Embryonic facial prominence (tissue), 1 donor: ENCODE results near the gene IGFBP7.

ENCODE experiments used
- DNase-seq: peaks from one replicate; pipeline ENCODE4 v3.0.0-alpha.2; 2016; ENCODE audit errors: extremely low spot score

IGFBP7 gene

GRCh38 chr4:57109847-57110639 lies at the start of gene IGFBP7:
IGFBP7 (minus strand) TSS chr4:57110385; CDS start chr4:57110351, 34 bp downstream.
- no peak for DNase-seq

- no peak for DNase-seq
Observed at GRCh38 chr4:57159866-57160265, 49.7 kb upstream of the IGFBP7 start.

GRCh38 chr4:57158762-57159161 lies 48.6 kb upstream of the IGFBP7 start:
- no peak for DNase-seq

- no peak for DNase-seq
Observed at GRCh38 chr4:57158221-57158620, 48.0 kb upstream of the IGFBP7 start.

GRCh38 chr4:57157596-57158137 lies 47.5 kb upstream of the IGFBP7 start:
- no peak for DNase-seq

- DNase-seq: no peak
Observed at GRCh38 chr4:57156242-57156990, 46.2 kb upstream of the IGFBP7 start.

GRCh38 chr4:57154926-57155325 lies 44.7 kb upstream of the IGFBP7 start:
- DNase-seq: no peak

- no peak for DNase-seq
Observed at GRCh38 chr4:57154191-57154590, 44.0 kb upstream of the IGFBP7 start.

- no peak for DNase-seq
Observed at GRCh38 chr4:57153207-57153606, 43.0 kb upstream of the IGFBP7 start.

- DNase-seq: no peak
Observed at GRCh38 chr4:57151481-57151880, 41.3 kb upstream of the IGFBP7 start.

GRCh38 chr4:57149833-57150232 lies 39.6 kb upstream of the IGFBP7 start:
- no peak for DNase-seq

GRCh38 chr4:57148831-57149505 lies 38.8 kb upstream of the IGFBP7 start:
- no peak for DNase-seq

GRCh38 chr4:57148177-57148576 lies 38.0 kb upstream of the IGFBP7 start:
- DNase-seq: no peak

GRCh38 chr4:57147335-57148060 lies 37.3 kb upstream of the IGFBP7 start:
- DNase-seq: no peak

GRCh38 chr4:57146444-57146843 lies 36.3 kb upstream of the IGFBP7 start:
- no peak for DNase-seq

GRCh38 chr4:57144466-57144865 lies 34.3 kb upstream of the IGFBP7 start:
- DNase-seq: no peak

- no peak for DNase-seq
Observed at GRCh38 chr4:57139783-57140182, 29.6 kb upstream of the IGFBP7 start.

- no peak for DNase-seq
Observed at GRCh38 chr4:57137261-57137660, 27.1 kb upstream of the IGFBP7 start.

GRCh38 chr4:57136281-57136680 lies 26.1 kb upstream of the IGFBP7 start:
- no peak for DNase-seq

- DNase-seq: no peak
Observed at GRCh38 chr4:57132743-57133137, 22.6 kb upstream of the IGFBP7 start.
